ENCODE measurements around the gene CLPTM1L.

Gene CLPTM1L

GRCh38 chr5:1279443-1280151 lies 65.3 kb downstream of the CLPTM1L start:
- Histone ChIP-seq H3K9me2 (replicated peaks; ENCODE audit: low read depth, low read length) (no peaks in the 10 kb centered on the region), H3K4me1 (ENCODE audit: insufficient read depth, low read length, poor library complexity, severe bottlenecking) (no peaks in the 10 kb centered on the region), H3K79me2 (ENCODE audit: insufficient read depth, low read length) (no peaks in the 10 kb centered on the region), H3K9ac (ENCODE audit: low read depth, low read length, poor library complexity, severe bottlenecking) (no peak overlapping the region), H3K4me2 (ENCODE audit: low read depth, low read length, poor library complexity, severe bottlenecking) (no peak overlapping the region), H3K27me3 (ENCODE audit: insufficient read depth, low read length, poor library complexity, severe bottlenecking) (no peaks in the 10 kb centered on the region), H2AFZ (ENCODE audit: low read length) (no peak overlapping the region), H3K36me3 (ENCODE audit: insufficient read depth, low read length) (no peaks in the 10 kb centered on the region), H3F3A (ENCODE audit: low read depth) (no peaks in the 10 kb centered on the region), H4K20me1 (ENCODE audit: insufficient read depth, low read length, poor library complexity, severe bottlenecking) (no peaks in the 10 kb centered on the region), H3K9me3 (ENCODE audit: insufficient read depth, low read depth, low read length) (no peaks in the 10 kb centered on the region), H3K4me3 (ENCODE audit: low read length, poor library complexity, severe bottlenecking) (no peak overlapping the region)
- TF ChIP-seq EZH2phosphoT487 (IDR thresholded peaks at IDR 0.05; ENCODE audit: borderline replicate concordance) (no peak), CTCF (conservative IDR thresholded peaks at IDR 0.05; ENCODE audit: low read length) (no peak)

- H4K20me1 ChIP-seq (ENCODE audit: insufficient read depth, low read length, poor library complexity, severe bottlenecking), result no peaks in the 10 kb centered on the region
- no peaks in the 10 kb centered on the region for H3K27me3 ChIP-seq (ENCODE audit: insufficient read depth, low read length, poor library complexity, severe bottlenecking)
- TF ChIP-seq EZH2phosphoT487 (IDR thresholded peaks at IDR 0.05; ENCODE audit: borderline replicate concordance), result no peak
- no peak for TF ChIP-seq CTCF (conservative IDR thresholded peaks at IDR 0.05; ENCODE audit: low read length)
- H3K9me3 ChIP-seq (ENCODE audit: insufficient read depth, low read depth, low read length), result no peaks in the 10 kb centered on the region
- H3K9ac ChIP-seq (ENCODE audit: low read depth, low read length, poor library complexity, severe bottlenecking), result no peak overlapping the region
- H3K4me2 ChIP-seq (ENCODE audit: low read depth, low read length, poor library complexity, severe bottlenecking), result no peak overlapping the region
- H3K4me1 ChIP-seq (ENCODE audit: insufficient read depth, low read length, poor library complexity, severe bottlenecking), result peaks cover 7% of the 10 kb centered on the region
- H3K79me2 ChIP-seq (ENCODE audit: insufficient read depth, low read length), result no peaks in the 10 kb centered on the region
- no peak overlapping the region for H3K4me3 ChIP-seq (ENCODE audit: low read length, poor library complexity, severe bottlenecking)
- no peaks in the 10 kb centered on the region for H3F3A ChIP-seq (ENCODE audit: low read depth)
- no peaks in the 10 kb centered on the region for H3K36me3 ChIP-seq (ENCODE audit: insufficient read depth, low read length)
- H2AFZ ChIP-seq (ENCODE audit: low read length), result no peak overlapping the region
- H3K9me2 ChIP-seq (replicated peaks; ENCODE audit: low read depth, low read length), result no peaks in the 10 kb centered on the region
These were observed 66.0 kb downstream of the CLPTM1L start for GRCh38 chr5:1278656-1279442.

- Histone ChIP-seq H3K36me3 (ENCODE audit: insufficient read depth, low read length) (no peaks in the 10 kb centered on the region), H3K4me2 (ENCODE audit: low read depth, low read length, poor library complexity, severe bottlenecking) (no peak overlapping the region), H3K79me2 (ENCODE audit: insufficient read depth, low read length) (no peaks in the 10 kb centered on the region), H3K9ac (ENCODE audit: low read depth, low read length, poor library complexity, severe bottlenecking) (no peak overlapping the region), H2AFZ (ENCODE audit: low read length) (no peak overlapping the region), H3K4me1 (ENCODE audit: insufficient read depth, low read length, poor library complexity, severe bottlenecking) (peaks cover 7% of the 10 kb centered on the region), H3K27me3 (ENCODE audit: insufficient read depth, low read length, poor library complexity, severe bottlenecking) (no peaks in the 10 kb centered on the region), H3K9me2 (replicated peaks; ENCODE audit: low read depth, low read length) (no peaks in the 10 kb centered on the region), H3K4me3 (ENCODE audit: low read length, poor library complexity, severe bottlenecking) (no peak overlapping the region), H3F3A (ENCODE audit: low read depth) (no peaks in the 10 kb centered on the region), H4K20me1 (ENCODE audit: insufficient read depth, low read length, poor library complexity, severe bottlenecking) (no peaks in the 10 kb centered on the region), H3K9me3 (ENCODE audit: insufficient read depth, low read depth, low read length) (no peaks in the 10 kb centered on the region)
- TF ChIP-seq EZH2phosphoT487 (IDR thresholded peaks at IDR 0.05; ENCODE audit: borderline replicate concordance) (no peak), CTCF (conservative IDR thresholded peaks at IDR 0.05; ENCODE audit: low read length) (no peak)
These were observed 66.7 kb downstream of the CLPTM1L start for GRCh38 chr5:1278216-1278615.

Measured in Loucy (cell line).